UCSD-AML1 (cell line): ENCODE results near the gene CFAP97D1.

Source experiments
- DNase-seq: peaks from one replicate; lab custom pipeline; 2025; ENCODE audit not compliant: unreplicated experiment; lab: John Stamatoyannopoulos, UW

Gene CFAP97D1

DNA sequence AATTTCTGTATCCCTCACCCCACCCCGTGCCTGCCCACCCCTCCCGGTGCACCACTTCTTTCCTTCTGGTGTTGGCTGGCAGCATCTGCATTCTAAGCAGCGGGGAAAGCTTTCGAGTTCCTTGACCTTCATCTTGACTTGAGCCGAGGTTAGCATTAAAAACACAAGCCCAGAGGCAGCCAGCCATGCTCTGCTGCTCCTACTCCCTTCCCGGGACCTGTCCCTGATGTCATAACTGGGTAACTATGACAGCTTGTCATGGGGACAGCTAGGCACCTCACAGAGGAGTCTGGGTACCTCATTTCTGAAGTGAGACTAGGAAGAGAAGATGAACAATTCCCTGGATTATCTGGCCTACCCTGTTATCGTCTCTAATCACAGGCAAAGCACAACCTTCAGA is at the start of gene CFAP97D1:
CFAP97D1 (plus strand) TSS at position 301 of the 400 bp plus-strand sequence; CDS start at position 329, 28 bp downstream.
- no peak for DNase-seq

DNA sequence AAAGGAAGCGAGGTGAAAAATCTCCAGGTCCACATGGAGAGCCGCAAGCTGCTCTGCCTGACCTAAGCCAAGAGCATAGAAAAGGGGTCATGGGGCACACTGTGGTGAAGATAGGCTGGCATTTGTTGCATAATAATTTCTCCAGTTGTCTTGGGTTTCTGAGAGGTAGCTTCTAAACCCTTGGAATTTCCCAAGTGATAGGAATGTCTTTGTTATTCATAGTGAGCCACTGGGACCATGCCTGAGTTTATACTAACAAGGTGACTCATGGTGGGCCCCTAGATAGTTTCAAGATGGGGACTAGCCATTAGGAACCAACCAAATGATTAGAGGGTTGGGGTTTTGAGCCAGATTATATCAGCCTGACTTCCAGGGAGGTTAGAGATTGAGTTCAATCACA is 47.3 kb upstream of the CFAP97D1 start:
- no peak for DNase-seq

DNA sequence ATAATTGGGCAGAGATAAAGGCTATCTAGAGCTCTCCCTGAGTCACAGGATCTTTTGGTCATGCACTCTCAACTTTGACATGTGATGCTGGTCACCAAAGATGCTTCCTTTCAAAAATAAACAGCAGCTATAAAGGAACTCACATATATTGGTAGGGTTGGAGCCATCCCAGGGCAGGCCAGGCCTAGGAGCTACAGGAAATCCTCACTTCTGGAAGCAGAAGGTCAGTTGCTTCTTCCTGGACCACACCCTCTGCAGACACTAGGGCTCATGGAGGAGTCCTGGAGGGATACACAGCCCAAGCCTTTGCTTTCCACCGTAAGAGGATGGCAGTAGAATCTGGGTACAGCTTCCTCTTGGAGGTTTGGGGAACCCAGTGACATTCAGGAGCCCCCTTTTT is 46.3 kb upstream of the CFAP97D1 start:
- no peak for DNase-seq

DNA sequence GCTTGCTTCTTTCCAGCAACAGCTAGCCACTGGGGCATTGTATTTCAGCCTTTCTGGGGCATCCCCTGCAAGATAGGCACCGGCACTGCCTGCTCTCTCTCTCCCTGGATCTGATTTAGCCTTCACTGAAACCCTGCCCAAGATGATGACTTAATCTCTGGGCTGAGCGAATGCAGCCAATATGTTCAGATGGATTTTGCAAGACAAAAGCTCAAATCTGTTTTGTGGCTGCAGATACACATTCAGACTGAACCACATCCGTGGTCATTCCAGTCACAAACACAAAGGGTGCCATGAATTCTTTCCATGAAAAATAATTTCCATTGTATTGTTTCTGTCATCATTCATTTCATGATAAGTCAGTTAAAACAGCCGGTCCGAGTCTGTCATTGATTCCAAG is 45.9 kb upstream of the CFAP97D1 start:
- no peak for DNase-seq

DNA sequence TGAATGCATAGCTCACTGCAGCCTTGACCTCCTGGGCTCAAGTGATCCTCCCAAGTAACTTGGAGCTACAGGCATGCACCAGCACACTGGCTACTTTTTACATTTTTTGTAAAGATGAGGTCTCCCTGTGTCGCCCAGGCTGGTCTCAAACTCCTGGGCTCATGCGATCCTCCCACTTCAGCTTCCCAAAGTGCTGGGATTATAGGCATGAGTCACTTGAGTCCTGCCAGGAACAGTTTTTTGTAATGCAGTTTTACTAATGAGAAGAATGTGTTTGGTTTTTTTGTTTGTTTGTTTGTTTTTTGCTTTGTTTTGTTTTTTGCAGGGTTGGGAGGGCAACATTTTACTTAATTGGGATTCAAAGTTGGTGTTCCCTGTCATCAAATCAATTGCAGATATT is 43.8 kb upstream of the CFAP97D1 start:
- no peak for DNase-seq

DNA sequence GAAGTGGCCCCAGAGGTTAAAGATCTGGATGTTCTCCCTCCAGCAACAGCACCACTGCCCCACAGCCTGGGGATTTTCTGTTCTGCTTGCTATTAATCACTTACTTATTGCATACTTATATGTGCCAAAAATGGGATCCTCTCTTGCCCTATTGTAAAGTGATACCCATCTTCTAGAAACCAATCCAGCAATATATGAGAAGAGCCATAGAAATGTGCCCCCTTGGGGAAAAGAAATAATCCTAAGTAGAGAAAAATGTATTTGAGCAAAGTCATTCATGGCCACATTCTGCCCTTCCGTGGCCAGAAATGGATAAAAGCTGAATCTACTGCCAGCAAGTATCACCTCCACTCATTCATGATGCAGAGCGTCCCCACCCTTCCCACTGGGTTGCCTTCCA is 42.5 kb upstream of the CFAP97D1 start:
- no peak for DNase-seq

DNA sequence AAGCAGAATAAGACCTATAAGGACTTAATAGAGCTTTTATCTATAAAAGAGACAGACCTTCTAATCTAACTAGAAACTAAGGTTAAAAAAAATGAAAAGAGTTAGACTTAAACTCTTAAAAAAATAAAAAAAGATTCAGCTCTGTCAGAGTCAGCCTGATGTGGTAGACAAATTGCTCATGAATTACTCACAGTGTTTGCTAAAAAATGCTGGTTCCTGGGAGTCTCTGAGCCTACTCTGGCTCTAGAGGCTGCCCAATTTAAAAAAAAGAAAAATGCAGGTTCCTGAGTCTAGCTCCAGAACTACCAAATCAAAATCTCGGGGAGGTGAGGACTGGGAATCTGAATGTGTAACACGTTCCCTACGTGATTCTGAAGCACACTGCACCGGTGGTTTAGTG is 39.7 kb upstream of the CFAP97D1 start:
- no peak for DNase-seq

DNA sequence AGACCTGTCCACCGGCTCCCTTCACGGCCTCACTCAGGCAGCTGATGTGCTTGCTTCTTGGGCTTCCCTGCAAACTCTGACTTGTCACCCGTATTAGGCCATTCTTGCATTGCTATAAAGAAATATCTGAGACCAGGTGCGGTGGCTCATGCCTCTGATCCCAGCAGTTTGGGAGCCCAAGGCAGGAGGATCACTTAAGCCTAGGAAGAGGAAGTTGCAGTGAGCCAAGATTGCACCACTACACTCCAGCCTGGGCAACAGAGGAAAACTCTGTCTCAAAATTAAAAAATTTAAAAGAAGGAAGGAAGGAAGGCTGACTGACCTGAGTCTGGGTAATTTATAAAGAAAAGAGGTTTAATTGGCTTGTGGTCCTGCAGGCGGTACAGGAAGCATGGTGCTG is 38.6 kb upstream of the CFAP97D1 start:
- DNase-seq = no peak

DNA sequence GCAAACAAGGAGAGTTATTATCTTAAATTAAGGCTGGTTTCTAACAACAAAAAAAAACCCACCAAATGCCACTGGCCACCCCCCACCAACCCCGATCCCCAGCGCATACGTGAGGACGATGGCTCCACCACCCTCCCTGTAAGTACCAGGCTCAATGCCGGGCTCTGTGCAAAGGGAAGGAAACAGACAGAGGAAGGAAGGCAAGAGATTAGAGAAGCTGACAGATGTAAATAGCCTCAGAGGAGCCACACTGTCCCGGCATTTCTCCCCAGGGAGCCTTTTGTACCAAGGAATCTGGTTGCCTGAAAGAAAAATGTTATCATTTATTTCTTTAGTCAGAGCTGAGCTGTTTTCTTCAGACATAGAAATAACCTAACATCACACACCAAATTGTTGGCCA is 34.7 kb upstream of the CFAP97D1 start:
- no peak for DNase-seq

DNA sequence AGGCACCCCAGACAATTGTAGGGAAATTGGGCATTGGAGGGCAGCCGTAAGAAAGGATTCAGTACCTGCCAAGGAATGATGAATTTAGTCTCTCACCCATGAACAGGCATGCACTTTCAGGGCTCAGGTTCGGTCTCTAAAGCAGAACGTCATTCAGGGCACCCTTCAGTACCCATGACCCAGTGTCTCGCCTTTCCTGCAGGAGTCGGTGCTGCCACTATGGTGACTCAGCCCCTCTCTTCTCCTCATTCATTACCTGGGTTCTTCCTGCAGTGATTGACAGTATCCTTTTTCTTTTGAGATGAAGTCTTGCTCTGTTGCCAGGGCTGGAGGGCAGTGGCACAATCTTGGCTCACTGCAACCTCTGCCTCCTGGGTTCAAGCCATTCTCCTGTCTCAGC is 30.1 kb upstream of the CFAP97D1 start:
- DNase-seq = no peak

DNA sequence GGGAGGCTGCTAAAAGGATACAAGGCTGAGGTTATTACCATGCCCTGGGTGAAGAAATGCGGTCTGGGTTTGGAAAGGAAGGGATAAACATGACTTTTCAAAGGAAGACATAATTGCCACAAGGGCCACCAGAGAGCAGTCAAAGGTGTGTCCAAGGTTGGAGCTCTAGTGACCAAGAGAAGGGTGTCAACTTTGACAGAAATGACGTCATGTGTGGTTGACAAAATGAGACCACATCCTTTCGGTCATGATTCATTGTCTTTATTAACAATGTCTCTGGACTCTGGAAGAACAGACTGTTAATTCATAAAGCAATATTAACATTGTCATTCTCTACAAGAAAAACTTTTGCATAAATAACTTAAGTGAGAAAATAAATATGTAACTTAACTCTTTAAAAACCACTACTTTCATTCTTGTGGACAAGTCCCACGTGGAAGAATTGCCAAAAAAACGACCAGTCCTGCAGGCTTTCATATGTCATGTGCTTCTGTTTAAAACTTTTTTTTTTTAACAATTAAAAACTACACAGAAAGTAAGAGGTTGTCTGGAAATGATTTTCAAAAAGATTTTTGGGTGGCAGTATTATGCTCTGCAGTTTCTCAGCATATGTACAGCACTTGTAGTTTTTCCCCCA is 26.6 kb upstream of the CFAP97D1 start:
- DNase-seq = no peak

DNA sequence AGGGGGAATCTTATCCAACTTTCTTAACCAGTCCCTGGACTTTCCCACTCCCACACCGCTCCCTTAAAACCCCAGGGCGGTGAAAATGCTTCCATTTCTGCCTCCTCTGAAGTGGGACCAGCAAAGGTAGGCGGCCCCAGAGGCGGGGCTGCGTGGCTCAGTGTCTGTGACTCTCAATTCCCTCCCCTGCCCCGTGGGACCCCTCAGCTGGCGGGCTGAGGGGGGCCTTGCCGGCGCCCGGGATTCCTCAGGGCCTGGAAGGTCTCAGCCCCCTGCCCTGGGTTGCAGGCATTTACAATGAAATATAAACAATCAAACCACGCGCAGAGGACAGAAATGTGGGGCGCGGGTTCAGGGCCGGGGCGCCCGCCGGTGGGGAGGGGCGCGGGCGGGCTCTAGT is 25.3 kb upstream of the CFAP97D1 start:
- no peak for DNase-seq

DNA sequence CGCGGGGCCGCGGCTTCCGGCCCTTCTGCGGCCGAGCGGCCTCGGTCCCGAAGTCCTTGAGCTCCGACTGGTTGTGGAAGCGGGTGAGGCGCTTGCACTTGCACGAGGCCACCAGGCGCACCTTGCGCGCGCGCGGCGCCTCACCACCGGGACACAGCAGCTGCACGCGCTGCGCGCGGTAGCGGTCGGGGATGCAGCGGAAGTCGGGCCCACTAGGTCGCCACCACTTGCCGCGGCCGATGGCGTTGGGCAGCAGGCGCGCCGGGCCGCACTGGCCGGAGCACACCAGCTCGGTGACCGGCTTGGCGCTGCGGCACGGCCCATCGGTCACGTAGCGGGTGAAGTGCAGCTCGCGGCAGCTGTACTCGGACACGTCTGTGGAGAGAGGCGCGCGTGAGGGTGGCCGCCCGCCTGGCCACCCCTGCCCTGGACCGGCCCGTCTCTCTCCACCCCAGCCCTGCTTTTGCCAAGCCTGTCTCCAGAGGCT is 24.8 kb upstream of the CFAP97D1 start:
- DNase-seq = no peak

DNA sequence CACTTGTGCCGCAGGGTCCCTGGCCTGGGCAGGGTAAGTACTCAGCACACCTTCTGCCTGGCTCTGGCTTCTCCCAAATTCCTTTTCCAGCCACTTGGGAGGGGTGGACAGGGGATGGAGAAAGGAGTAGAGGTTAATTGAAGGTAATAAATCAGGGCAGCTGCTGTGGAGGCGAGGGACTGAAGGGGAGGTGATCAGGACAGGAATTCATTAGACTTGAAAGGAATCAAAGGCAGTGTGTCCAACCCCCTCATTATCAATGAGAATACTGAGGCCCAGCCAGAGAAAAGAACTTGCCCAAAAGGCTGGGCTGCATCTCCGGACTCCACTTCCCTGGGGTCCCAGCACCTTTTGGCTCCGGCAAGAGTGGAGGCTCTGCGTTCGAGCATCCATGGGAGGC is 24.0 kb upstream of the CFAP97D1 start:
- DNase-seq = no peak

DNA sequence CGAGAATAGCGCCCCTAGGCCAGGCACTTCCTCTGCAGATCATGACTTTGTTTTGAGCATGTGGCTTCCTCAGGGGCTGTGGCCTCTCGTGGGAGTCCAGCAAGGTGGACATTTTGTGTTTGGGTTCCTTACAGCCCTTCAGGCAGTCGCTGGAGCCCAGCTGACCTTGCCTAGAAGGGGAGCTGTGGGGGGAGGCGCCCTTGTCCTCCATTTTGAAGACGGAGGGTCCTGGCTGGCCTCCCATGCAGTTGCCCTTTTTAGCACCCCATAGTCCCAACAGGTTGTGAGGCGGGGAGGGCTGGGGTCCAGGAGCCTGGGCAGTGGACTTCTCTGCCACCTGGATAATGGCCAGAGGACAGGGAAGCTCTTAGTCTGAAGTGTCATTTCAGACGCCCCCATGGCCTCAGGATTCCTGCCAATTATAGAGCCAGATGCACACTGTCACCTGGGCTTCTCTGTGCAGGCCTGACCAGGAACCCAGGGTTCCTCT is 23.0 kb upstream of the CFAP97D1 start:
- DNase-seq = no peak

DNA sequence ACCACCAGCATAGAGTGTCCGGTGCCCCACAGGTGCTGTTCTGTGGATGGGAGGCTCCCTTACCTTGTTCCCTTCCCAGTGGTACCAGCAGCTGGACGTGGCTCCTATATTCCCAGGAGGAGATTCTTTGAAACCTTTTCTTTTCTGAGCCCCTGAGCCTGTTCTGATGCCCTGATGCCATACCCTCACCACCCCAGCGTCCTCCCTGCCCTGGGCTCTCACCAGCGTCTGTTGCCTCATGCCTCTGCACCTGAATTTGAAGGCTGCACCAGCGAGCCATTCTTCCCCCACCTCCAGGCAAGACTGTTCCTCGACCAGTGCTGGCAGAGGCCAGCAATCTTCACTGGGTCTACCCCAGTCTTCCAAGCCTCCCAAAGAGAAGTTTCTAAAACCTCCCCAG is 22.1 kb upstream of the CFAP97D1 start:
- no peak for DNase-seq

DNA sequence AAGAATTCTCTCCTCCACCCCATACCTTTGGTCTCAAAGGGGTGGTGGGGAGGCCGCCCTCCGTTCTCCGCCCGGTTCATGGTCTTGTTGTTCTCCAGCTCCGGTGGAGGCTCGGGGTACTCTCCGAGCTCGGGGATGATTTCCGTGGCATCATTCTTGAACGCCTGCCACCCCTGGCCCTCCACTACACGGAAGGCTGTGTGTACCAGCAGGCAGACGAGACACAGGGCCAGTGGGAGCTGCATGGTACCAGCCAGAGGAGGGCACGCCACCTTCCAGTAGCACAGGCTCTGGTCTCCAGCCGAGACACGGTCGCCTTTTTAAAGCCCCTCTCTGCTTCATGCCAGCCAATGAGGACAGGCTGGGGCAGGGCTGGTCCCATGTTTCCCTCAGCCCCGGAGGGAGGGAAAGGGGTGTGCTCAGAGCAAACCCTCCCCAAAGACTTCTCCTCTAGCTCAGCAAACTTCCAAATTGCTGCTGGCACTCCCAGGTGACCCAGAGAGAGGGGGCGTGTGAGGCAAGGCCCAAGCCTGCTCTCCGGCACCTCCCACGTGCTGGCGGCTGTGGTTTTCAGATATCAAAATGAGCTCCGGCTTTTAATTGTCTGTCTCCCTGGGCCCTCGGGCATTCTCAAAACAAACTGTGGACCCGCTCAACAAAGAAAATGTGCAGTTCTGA is 21.6 kb upstream of the CFAP97D1 start, which contains the start of gene SOST:
SOST (minus strand) TSS at position 295 of the 678 bp plus-strand sequence; CDS start at position 245, 50 bp downstream.
- no peak for DNase-seq

DNA sequence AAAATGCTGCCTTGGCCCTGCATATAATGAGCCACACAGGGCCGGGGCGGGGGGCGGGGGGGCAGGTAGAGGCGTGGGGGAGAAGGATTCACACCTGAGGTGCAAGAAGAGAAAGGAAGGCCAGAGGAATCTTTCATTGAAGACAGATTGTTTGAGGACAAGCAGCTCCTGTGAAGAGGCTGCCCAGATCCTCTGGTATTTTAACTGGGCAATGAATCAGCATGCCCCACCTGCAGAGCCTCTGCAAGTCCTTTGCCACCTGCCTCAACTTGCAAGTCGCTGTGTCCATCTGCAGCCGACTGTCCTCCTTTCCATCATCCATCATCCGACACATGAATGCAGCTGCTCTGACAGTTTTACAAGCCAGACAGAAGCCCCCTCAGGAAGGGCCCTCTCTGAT is 20.4 kb upstream of the CFAP97D1 start:
- DNase-seq = no peak

DNA sequence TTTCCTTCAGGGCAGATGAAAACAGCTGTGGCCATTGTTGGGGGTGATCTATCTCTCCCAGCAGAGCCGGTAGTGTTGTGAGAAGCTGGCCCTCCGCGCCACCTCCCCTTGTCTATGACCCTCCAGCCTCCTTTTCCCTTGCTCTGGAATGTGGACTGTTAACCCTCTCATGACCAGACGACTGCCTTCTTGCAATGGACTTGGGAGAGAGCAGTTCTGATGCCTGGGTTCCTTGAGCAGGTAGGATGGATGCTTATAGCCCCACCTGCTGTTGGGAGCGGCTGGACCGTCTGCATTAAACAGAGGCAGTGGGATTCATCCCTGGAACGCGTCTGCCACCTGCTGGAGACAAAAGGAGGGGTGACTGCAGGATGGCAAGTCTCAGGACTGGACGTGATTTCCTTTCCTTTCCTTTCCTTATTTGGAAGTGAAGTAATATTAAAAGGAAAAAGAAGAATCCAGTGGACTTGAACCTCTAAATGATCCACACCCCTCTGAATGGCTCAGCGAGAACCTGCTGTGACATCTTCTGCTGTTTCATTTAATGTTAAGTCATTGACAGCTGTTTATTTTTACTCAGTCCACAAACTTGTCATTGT is 19.9 kb upstream of the CFAP97D1 start:
- peak; percentile 87 for DNase-seq

DNA sequence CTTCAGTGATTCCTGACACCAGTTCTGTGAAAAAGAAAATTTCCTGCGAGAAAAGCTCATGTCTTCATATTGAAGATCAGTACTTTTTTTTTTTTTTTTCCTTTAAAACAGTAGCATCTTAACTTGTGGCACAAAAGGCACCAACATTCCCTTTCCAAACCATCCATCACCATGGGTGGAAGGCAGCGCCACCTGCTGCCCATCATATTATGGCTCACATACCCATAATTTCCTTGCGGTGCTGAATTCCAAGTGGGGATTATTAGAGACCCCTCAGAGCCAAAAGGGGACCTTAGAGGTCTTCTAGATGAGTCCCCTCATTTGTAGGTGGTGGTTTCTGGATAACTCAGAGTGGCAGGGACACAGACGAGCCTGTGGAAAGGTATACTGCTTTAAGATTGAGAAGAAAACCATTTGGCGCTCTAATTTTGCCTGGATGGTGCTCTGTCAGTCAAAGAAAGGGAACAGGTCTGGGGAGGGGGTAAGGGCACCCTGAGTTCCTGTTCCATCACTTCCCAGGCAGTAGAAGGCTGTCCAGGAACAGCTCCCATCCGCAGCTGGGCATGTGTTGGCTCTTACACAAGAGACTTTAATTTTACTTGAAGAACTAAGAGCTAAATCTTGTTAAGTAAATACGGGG is 13.7 kb upstream of the CFAP97D1 start:
- DNase-seq = peak; percentile 38

DNA sequence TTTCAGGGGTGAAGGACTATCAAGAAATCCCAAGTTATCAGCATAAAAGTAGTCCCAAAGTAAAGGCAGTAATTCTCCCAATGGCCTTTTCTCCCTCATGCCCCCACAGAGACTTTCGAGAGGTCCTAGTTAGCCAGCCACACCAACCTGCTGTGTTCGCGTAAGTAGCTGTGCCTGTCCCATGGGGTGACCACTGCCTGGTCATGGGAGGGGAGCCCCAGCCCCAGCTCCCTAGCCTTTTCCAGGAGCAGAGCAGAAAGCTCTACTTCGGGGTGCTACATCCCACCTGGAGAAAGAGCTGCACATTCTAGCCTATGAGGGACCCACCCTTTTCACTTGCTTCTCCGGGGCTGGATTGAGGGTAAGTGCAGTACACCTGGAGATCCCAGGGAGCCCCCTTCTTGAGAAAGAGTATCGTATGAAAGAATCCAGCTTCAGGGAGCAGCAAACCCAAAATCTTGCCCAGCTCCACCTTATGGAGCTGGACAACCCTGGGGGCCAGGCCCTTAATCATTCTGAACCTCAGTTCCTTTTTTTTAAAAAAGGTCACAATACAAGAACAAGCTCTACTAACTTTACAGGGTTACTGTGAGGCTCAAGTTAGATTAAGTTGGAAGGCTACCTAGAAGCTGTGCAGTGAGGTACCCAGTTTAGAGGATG is 13.1 kb upstream of the CFAP97D1 start:
- no peak for DNase-seq
